ENCODE results near the gene HOXB2. TPM values are rescaled to one million over a fixed set of nuclear protein-coding genes. Genes with fewer than 3 reads are reported as not detected.
A peak's percentile ranks its signal among the peaks of the same experiment; 100 is the strongest.

HOXB2 gene
- polyA plus RNA-seq, 3 donors, result 1.6 to 3.8 (median 3.3) TPM

GRCh38 chr17:48570325-48571023, 25.6 kb upstream of the HOXB2 start:
- peaks cover 8% of the 10 kb centered on the region for H3K4me1 Mint-ChIP-seq
- intact Hi-C loops (cut with micrococcal nuclease), result no loop called here
- 58% methylated on average over 13 of the region's 19 CpGs for WGBS (ENCODE audit: insufficient coverage)

More at GRCh38 chr17:48570325-48571023, 25.6 kb upstream of the HOXB2 start:
- no peaks in the 10 kb centered on the region for H3K36me3 ChIP-seq (replicated peaks in 1 of 2; ENCODE audit: control insufficient read depth in 1 of 2, insufficient read depth in 2 of 2, low read length in 2 of 2)
- peaks cover 59 to 96% of the 10 kb centered on the region in 2 donors for H3K27me3 ChIP-seq (ENCODE audit: control insufficient read depth in 2 of 2, insufficient read depth in 2 of 2, low read length in 2 of 2)
- peaks cover 0 to 4% of the 10 kb centered on the region in 2 donors for H3K4me1 ChIP-seq (ENCODE audit: control insufficient read depth in 1 of 2, insufficient read depth in 2 of 2, low read length in 2 of 2)
- no peak overlapping the region for H2AFZ ChIP-seq (ENCODE audit: insufficient read depth, low read depth, low read length, poor library complexity, severe bottlenecking)
- no peaks in the 10 kb centered on the region for H3K79me2 ChIP-seq (ENCODE audit: insufficient read depth, low read length)
- H3K4me3 Mint-ChIP-seq, result peak overlapping the region in 1 of 2 donors; percentile 29
- H4K20me1 ChIP-seq (ENCODE audit: insufficient read depth, low read length), result no peaks in the 10 kb centered on the region
- peaks cover 5 to 43% (median 29%) of the 10 kb centered on the region in 3 donors for H3K27me3 Mint-ChIP-seq (ENCODE audit: low read depth in 3 of 3)
- H3K36me3 Mint-ChIP-seq, result peaks cover 2 to 6% of the 10 kb centered on the region in 2 donors
- H3K4me3 ChIP-seq (replicated peaks in 1 of 3; ENCODE audit: low read depth in 2 of 3, low read length in 3 of 3), result no peak overlapping the region
- H3K9me3 ChIP-seq (replicated peaks in 1 of 2; ENCODE audit: control insufficient read depth in 1 of 2, insufficient read depth in 1 of 2, low read length in 2 of 2), result no peaks in the 10 kb centered on the region
- H3K9me3 Mint-ChIP-seq, result peaks cover 0 to 6% (median 2%) of the 10 kb centered on the region in 7 donors
- no peak for TF ChIP-seq CTCF (IDR thresholded peaks at IDR 0.05)
- no peak for DNase-seq
- H3K27ac Mint-ChIP-seq, result peak overlapping the region in 1 of 7 donors; percentile 16
- H3K27ac ChIP-seq (ENCODE audit: low read depth in 1 of 2, low read length in 2 of 2), result no peak overlapping the region
- H3K4me2 ChIP-seq (replicated peaks; ENCODE audit: extremely low read depth, low read length, poor library complexity, severe bottlenecking), result no peak overlapping the region
- H3K9ac ChIP-seq (ENCODE audit: insufficient read depth, low read length, poor library complexity, severe bottlenecking), result no peak overlapping the region

Data from CD14-positive monocyte (primary cell).